GM10266 (cell line): ENCODE data around the gene NSRP1.

Experiments
- DNase-seq: peaks from one replicate; pipeline ENCODE4 v3.0.0; 2012; ENCODE audit errors: extremely low spot score
- TF ChIP-seq, protein P1 (sequence below): IDR thresholded peaks from 2 replicates; pipeline ENCODE4 v1.5.1; 2012; ENCODE audit warnings: mild to moderate bottlenecking, low read depth; ENCODE audit not compliant: control insufficient read depth, insufficient read depth; ENCODE audit errors: missing control alignments

Gene NSRP1

DNA sequence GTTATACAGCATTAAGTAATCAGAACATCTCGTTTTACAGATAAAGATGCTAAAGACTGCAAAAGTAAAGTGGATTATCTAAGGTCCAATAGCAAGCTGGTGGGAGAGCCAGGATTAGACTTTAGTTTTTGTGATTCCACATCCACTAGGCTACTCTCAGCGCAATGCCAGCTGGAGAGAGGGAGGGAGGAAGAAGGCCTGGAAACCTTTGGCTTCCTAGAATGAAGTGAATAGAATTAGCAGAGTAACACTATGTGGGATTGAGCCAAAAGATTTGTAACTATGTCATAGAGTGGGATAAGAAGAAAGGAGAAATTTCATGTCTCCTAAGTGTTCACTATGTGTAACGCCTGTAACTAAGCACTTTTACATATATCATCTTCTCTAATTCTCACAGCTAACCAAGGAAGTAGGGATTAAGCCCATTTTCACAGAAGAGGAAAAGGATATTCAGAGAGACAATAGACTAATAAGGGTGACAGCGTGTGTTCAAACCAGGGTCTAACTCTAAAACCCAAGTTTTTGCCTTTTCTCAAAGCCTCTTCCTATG is 25.4 kb upstream of the NSRP1 start:
- DNase-seq, result no peak
- TF ChIP-seq, protein P1, sequence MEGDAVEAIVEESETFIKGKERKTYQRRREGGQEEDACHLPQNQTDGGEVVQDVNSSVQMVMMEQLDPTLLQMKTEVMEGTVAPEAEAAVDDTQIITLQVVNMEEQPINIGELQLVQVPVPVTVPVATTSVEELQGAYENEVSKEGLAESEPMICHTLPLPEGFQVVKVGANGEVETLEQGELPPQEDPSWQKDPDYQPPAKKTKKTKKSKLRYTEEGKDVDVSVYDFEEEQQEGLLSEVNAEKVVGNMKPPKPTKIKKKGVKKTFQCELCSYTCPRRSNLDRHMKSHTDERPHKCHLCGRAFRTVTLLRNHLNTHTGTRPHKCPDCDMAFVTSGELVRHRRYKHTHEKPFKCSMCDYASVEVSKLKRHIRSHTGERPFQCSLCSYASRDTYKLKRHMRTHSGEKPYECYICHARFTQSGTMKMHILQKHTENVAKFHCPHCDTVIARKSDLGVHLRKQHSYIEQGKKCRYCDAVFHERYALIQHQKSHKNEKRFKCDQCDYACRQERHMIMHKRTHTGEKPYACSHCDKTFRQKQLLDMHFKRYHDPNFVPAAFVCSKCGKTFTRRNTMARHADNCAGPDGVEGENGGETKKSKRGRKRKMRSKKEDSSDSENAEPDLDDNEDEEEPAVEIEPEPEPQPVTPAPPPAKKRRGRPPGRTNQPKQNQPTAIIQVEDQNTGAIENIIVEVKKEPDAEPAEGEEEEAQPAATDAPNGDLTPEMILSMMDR, result no peak

DNA sequence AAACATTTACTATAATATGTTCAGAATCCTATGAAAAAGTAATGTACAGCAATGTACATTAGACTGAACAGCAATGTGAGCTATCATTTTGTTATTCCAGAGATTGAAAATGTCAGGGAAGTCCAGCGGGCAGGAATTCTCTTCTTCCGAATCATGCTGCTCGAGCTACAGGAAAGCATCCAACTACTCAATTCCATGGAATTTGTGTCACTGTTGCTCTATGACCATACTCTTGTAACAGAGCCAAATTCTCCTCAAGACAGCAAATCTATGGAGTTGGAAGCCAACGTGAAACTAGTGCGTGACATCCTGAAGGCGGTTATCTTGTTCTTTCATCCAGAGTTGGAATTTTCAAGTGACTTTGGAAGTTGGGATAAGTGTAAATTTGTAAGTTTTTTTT is 24.8 kb upstream of the NSRP1 start:
- TF ChIP-seq, protein P1, result no peak
- DNase-seq, result no peak

DNA sequence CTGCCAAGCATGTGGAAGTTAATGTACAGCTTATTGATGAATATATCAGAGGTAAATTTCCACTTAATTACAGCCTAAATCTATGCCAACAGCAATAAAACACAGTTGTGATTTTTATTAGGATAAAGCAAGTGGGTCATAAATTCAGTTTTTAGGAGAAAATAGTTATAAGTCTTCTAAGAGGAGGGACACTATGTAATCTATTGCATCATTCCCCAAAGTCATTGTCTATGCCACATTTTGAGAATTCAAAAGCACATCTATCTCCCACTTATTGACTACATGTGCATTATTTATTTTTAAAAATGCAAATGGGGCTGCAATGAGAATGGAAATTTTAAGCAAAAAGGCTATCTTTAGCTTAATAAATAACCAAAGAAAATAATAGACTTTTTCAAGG is 23.7 kb upstream of the NSRP1 start:
- TF ChIP-seq, protein P1, result no peak
- DNase-seq, result no peak

DNA sequence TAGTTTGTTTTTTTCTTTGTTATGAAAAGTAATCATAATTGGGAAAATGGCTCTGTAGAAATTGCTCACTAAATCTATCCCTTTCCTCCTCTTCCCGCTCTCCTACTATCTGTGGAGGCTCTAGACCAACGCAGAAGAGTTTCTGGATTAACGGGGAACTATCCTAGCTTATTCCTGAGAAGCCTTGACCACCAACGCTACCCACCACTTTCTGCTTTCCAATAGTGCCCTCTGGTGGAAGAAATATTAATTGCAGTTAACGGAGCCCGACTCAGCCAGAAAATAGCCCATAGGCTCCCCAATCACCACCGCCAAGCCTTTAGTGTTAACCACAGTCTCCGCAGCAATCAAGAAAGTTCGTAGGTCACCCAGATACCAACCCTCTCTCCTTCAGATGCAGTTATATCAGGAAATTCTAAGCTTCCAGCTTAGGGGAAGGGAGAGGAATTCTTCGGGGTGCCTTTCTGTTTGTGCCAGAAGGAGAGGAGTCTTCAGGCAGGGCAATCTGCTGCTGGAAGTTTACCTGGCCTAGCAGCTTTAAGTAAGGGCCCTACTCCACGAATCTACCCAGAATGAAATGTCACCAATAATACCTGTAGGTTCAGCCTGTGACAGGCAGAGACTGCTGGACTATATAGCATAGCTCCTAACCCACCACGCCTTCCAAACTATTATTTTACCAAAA is 23.0 kb upstream of the NSRP1 start:
- TF ChIP-seq, protein P1, result peak; percentile 84
- DNase-seq, result peak; percentile 67

DNA sequence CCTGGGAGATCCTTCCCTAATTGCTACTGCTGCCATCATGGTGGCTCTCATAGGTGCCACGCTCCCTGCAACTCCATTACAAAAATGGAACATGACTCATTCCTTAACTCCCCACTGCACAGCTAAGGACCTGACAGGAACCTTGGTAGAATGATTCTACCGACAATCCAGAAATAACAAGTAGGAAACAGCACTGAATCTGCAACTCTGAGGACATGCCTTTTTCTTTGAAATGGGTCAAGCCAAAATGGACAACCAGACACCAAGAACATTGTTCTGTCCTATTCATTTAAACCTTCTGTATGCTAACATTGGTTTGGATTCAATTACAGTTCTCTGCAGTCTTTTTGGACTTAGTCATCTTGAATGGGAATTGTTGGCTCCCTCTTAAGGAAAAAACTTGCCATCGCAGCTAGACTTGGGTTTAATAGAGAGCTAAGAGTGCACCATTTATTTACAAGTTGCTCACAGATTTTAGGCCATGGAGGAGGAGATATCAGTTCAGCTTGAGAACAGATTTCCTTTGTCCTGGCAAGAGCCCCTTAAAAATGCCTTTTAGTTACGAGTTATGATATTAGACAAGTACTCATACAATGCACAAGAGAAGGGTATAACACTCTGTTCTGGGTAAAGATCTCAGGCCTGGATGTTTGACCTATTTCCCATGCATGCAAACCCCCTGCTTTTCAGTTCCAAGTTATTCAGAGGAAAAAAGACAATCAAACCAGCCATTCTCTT is 20.9 kb upstream of the NSRP1 start:
- TF ChIP-seq, protein P1, result peak; percentile 33
- peak; percentile 19 for DNase-seq

DNA sequence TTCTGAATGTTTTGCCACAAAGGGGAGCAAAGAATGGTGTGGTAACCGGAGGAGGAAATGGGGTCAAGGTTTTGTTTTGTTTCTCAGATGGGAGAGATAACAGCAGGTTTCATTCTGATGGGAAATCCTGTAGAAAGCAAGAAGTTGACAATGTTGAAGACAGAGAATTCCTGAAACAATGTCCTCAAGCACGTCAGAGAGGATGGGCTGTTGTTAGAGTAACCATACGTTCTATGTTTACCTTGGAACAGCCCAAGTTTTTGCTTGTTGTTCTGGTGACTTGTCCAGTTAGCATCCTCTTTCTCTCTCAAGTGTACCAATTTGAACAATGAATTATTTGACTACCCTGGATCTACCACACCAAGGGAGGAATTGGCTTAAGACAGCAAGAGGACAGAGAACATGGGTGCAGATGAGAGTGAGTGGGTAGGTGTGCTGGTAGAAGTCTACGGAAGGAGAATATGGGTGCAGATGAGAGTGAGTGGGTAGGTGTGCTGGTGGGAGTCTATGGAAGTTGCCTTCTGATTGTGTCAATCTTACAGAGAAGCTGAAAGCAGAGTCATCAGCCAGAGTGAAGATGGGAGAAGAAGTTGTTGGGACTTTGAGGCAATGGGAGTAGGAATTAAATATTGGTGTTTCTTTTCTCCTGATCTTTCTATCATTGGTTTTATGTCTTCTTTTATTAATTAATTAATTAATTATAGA is 14.8 kb upstream of the NSRP1 start:
- TF ChIP-seq, protein P1, result no peak
- DNase-seq, result no peak
